GM18951 (cell line): Measurements from ENCODE around the gene SEPTIN6.
"Not testable (repeated sequence)": the region's sequence is repeated elsewhere in the genome, so short reads cannot be mapped to it uniquely, and the experiment has no call there.

Source experiments
- POLR2A ChIP-seq: IDR thresholded peaks from 4 replicates; pipeline ENCODE4 v1.6.1; 2011; ENCODE audit warnings: mild to moderate bottlenecking; ENCODE audit not compliant: insufficient read length, insufficient read depth; ENCODE audit errors: extremely low read depth
- in situ Hi-C: fragments of 300-500 bp; cut with MboI; formaldehyde crosslinking; loops from one replicate; pipeline ENCODE4 v1.12.0; 2022; ENCODE audit warnings: low sequenced_read_pairs, mixed read lengths, inconsistent platforms; ENCODE audit not compliant: unreplicated experiment

Gene SEPTIN6

DNA sequence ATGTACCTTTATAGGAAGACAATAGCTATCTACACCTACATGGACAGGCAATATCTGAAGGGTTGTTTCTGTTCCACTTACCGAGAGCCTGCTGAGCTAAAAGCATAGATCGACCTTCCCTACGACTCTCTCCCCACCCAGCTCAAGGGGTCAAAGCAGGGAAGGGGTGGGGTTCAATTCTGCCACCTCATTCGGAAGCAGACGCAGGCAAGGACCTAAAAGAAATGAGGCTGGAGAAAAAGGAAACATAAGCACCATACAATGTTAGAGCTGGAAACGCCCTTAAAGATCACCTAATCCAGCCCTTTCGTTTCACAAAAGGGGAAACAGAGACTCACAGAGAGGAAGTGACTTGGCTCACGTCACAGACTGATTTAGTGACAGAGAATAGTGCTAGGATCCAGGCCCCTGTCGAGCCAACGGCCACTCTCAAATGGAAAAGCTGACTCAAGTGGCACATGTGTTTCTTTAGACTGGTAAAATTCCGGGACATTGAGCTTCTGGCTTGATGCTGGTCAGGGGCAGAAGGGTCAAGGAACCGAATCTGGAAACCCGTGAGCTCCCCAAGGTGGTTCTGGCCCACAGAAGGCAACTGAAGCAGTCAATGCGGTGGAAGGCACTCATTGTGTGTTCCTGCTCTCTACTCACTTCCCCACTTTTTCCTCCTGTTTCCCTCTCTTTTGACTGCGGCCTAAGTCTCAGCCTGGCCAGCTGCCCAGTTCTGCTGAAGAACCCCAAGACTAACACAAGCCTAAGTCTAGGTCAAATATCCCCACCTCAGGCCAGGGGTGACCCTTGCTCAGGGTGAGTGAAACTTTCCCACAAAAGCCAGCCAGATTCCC, 7.5 kb downstream of the SEPTIN6 start:
- in situ Hi-C loops = no loop called here
- TF ChIP-seq POLR2A = peak; percentile 53

DNA sequence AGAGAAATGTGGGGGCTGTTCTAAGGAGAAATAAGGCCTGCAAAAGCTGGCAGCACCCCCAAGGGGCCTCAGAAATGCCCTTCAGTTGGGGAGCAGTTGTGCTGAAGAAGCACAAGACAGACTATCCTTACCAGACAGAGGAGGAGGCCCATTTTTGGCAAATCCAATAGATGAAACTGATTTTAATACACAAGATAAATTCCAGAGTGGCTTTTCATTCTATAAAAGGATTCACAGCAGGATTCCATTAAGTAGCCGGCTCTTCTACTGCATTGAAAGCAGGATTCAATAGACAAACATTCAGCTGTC, 8.1 kb downstream of the SEPTIN6 start:
- TF ChIP-seq POLR2A = no peak
- in situ Hi-C loops = no loop called here

DNA sequence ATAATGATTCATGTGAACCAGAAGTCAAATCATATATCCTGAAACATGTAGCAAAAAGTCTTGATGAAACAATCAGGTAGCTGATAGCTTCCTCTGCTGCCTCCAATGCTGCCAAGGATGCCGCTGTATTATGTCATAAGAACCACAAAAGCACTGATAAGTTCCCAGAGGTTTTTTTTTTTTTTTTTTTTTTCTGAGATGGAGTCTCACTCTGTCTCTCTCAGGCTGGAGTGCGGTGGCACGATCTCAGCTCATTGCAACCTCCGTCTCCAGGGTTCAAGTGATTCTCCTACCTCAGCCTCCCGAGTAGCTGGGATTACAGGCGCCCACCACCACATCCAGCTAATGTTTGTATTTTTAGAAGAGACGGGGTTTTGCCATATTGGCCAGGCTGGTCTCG, 8.7 kb downstream of the SEPTIN6 start:
- in situ Hi-C loops = not testable (repeated sequence)

DNA sequence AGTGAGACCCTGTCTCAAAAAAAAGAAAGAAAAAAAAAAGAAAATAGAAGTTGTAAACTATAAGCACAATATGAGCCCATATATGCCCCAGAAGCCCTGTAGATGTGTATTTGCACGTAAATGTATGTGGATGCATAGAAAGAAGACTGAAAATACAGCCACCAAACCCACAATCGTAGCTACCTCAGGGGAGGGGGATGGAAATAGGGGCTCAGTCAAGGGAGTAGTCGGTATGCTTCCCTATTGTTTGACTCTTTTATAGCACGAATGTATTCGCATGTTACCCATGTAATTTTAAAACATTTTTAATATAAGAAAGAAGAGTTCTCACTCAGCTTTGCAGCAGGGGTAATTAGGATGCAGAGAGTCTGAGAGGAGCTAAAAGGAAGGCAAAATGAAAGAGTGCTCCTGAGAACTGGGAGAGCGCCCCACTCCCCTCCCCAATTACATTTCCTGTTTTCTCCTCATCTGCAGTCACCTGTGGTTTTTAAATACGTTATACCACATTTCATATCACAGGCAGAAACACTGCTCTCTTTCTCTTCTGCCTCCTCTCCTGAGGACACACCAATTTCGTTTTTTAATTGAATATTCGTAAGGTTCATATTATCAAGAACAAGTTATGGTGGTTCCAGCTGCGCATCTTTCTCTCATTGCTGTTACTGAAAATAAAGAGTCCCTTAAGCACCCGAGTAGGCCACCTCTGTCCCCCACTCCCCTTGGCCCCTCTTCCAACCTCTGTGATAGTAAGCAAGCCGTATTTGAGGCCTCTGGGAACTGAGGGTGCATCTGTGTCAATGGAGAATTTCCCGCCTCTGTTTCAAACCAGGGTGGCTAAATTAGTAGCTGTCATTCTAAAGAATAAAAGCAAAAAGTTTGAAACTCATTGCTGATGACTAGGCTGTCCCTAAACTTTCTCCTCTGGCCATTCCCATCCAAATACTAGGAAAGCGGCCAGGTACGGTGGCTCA, 10.7 kb downstream of the SEPTIN6 start:
- in situ Hi-C loops = no loop called here
- no peak for TF ChIP-seq POLR2A

DNA sequence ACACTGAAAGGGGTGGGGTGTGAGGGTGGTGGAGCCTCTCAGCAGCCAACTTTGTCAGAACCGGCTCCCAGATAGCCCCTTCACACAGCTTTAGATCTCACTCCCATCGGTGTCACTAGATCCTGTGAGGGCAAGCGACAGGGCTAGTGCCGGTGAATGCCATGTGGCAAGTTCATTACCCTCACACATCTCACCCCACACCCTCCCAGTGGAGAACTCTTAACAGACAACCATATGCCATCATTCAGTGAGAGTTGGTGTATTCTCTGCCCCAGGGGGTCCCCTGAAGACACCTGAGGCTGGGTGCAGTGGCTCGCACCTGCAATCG, 15.3 kb downstream of the SEPTIN6 start:
- in situ Hi-C loops = no loop called here
- no peak for TF ChIP-seq POLR2A

DNA sequence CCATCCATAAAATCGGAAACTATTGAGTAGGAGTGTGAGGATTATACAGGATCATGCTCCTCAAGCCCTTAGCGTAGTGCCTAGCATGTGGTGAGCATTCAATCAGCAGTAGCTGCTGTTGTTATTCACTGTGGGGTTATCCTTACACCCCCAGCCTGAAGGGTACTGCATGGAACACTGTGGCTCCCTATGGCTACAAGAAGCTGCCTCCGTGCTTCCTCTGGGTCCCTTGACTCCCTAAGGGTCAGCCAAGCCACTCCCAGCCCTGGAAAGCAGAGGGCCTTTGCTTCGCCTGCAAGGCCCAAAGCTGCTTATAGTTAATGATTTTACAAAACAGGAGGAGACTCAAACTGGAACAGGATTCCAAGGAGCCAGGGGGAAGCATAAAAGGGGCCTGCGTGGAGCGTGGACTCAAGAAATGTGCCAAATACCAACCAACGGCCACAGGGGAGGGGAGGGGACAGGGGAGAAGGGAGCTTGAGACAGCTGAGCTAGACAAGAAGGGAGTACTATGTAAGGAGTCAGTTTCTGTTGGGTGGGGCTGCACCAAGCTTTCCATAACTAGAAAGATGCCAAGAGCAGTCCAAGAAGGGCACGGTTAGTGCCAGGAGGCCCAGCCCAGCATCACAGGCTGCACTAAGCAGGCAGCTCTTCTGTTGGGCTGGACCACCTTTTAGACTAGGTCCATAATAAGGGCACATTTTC, 15.9 kb downstream of the SEPTIN6 start:
- no peak for TF ChIP-seq POLR2A

DNA sequence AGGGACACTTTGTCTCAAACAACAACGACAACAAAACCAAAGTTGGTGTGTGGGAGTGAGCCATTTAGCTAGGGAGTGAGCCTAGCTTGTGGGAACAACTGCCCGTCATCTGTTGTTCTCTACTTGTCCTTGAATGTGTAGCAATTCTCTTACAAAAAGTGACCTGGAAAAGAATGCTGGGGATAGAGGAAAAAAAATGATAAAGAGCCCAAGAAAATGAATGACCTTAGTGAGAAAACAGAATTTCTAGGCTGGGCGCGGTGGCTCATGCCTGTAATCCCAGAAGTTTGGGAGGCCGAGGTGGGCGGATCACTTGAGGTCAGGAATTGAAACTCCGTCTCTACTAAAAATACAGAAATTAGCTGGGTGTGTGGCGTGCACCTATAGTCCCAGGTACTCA, 19.6 kb downstream of the SEPTIN6 start:
- TF ChIP-seq POLR2A = no peak
- in situ Hi-C loops = no loop called here

More for the DNA sequence above, 15.9 kb downstream of the SEPTIN6 start:
- in situ Hi-C loops = no loop called here

DNA sequence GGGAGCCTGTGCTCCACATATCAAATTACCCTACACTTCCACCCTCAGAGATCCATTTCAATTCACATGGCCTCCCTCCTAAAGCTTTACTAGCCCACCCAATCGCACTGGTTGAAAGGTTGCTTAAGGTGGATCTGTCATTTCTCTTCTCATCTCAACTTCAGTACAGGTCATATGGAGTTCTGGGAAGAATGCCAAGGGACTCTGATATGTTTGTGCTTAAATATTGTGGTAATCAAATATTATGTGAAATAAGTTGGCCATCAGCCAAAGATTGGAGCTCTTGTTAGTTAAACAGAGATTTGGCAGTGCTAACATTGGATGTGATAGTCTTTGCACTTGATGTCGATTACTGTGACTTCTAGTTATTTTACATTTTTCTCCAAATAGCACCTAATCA, 20.5 kb downstream of the SEPTIN6 start:
- in situ Hi-C loops = no loop called here
- no peak for TF ChIP-seq POLR2A

DNA sequence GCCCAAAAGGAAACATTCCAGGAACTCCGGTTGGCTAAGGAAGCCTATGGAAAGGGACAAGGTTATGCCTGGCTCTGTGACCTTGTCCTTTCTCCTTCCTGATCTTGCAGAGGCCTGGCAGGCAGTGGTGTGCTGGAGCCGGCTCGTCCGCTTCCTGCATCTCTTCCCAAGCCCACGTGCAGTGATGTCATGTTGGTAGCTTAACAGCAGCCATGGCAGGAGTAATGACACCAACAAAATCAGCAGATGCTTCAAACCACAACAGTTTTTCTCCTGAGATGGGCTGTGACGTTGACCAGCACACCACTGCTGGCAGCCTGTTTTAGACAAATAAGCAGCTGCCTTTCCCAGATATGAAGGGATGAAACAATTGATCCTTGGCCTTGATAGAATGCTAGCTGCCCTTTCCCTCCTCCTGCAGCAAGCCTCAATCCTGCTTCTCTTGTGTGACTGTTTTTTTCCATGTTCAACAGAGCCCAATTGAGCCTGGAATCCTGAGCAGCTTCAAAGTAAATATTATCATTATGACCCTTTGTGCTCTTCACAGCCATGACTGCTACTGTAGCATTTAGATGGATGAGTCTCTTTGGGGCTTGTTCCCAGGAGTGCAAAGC, 23.4 kb downstream of the SEPTIN6 start:
- in situ Hi-C loops = no loop called here
- no peak for TF ChIP-seq POLR2A

DNA sequence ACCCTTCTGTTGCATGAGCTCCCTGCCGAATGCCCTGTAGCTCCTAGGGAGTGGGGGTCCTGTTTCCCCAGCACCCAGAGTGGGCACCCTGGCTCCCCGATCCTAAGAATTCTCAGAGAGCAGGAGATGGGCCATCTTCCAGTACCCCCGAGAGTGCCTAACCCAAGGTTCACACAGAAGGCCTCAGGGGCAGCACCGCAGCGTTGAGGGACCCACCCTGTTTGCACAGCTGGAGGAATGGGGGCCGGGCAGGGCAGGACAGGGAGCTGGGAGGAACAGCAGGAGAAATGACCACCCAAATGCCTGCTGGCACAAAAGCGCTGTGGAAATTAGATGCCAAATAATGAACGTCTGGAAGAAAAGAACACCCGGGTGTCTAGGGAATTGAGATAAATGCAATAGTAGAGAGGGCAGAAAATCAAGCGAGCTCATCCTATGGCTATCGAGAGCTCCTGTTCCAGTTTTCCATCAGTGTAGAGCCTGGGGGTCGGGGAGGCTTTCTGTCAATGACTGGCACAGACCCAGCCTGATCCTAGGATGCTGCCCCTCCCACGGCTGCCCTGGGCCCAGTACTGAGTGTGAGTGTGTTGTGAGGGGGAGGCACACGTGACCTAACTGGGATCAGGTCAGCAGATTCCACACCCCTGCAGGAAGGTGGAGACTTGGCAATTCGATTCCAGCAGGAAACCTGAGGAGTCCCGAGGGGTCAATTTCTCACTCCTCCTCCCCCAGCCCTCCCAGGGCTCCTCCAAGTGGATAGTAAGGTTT, 25.7 kb downstream of the SEPTIN6 start:
- TF ChIP-seq POLR2A = no peak
- in situ Hi-C loops = no loop called here

DNA sequence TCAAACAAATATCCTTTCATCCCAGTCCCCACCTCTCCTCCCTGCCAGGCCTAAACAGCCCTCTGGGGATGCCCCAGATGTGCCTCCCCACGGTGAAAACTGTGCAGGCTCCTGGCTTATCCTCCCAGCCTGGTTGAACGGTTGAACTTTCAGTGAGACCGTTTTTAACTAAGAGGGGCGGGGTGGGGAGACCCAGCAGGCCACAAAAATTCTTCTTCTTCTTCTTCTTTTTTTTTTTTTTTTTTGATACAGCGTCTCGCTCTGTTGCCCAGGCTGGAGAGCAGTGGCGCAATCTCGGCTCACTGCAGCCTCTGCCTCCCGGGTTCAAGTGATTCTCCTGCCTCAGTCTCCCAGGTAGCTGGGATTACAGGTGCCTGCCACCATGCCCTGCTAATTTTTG, 28.1 kb downstream of the SEPTIN6 start:
- in situ Hi-C loops = not testable (repeated sequence)

DNA sequence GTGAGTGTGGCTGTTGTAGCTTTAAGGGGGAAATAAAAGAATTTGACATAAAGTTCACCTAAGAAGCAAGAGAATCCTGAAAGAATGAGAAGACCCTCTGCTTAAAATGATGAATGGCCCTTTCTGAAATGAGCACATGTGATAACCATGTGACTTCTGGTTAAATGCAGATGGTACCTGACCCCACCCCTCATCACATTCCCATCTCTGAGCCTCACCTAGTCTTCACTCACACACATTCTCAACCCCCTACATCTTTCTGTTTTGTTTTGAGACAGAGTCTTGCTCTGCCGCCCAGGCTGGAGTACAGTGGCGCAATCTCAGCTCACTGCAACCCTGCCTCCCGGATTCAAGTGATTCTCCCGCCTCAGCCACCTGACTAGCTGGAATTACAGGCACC, 31.5 kb downstream of the SEPTIN6 start:
- TF ChIP-seq POLR2A = no peak
- in situ Hi-C loops = no loop called here
